ENCODE results near the gene ARIH2. TPM values are rescaled to one million over a fixed set of nuclear protein-coding genes. Genes with fewer than 3 reads are reported as not detected.

The ARIH2 gene
- total RNA-seq, 5 donors from 2014 or later (not counting 1 experiment from before 2014, with no cell fraction given), result 136 to 163 (median 153) TPM

- peaks cover 60% of the 10 kb centered on the region for H3K36me3 Mint-ChIP-seq
- Histone ChIP-seq H3K27me3 (replicated peaks in 1 of 2; ENCODE audit: control insufficient read depth in 2 of 2, extremely low read depth in 1 of 2, insufficient read depth in 2 of 2, low read length in 1 of 2) (no peaks in the 10 kb centered on the region), H3K4me3 (ENCODE audit: control insufficient read depth in 1 of 2, extremely low read depth in 1 of 2, low read length in 1 of 2) (no peak overlapping the region), H3K36me3 (ENCODE audit: control insufficient read depth in 2 of 2, extremely low read depth in 1 of 2, insufficient read depth in 1 of 2, low read length in 1 of 2) (peaks cover 20 to 58% of the 10 kb centered on the region in 2 donors), H3K9me3 (no peaks in the 10 kb centered on the region), H3K27ac (ENCODE audit: low read length) (no peak overlapping the region), H3K4me1 (ENCODE audit: control insufficient read depth in 1 of 2, extremely low read depth in 1 of 2, insufficient read depth in 2 of 2, low read length in 2 of 2) (peaks cover 18 to 27% of the 10 kb centered on the region in 2 experiments)
- peak overlapping the region in 1 of 2 donors; percentile 2 for H3K27ac Mint-ChIP-seq
- CTCF ChIA-PET, result interaction anchor here in 1 of 2 donors (0.6 kb wide), 1 partner anchor 61 kb away, joined by 3 read pairs; no protein-coding TSS in a partner anchor
- peaks cover 59 to 72% (median 70%) of the 10 kb centered on the region in 3 donors for H3K4me1 Mint-ChIP-seq
- DNase-seq, result no peak
- peak overlapping the region in 1 of 3 donors; percentile 3 for H3K4me3 Mint-ChIP-seq
- WGBS (ENCODE audit: insufficient coverage), result no CpG with 5 or more reads among the region's 1 CpG
- H3K9me3 Mint-ChIP-seq, result no peaks in the 10 kb centered on the region
- no peak for ATAC-seq (replicated peaks in 1 of 4)
- POLR2A ChIA-PET, result no interaction called here
- no peaks in the 10 kb centered on the region for H3K27me3 Mint-ChIP-seq
Measured at GRCh38 chr3:48931944-48932580, 13.4 kb downstream of the ARIH2 start.

- no peak for DNase-seq
- POLR2A ChIA-PET, result interaction anchor here in 1 of 2 donors (0.6 kb wide), 2 partner anchors 102 to 1055 kb away, joined by 4 to 5 read pairs; no protein-coding TSS in a partner anchor
- whole genome bisulfite sequencing (ENCODE audit: insufficient coverage), result no CpG with 5 or more reads among the region's 5 CpGs
- H3K9me3 Mint-ChIP-seq, result no peaks in the 10 kb centered on the region
- H3K27ac ChIP-seq (ENCODE audit: low read length), result no peak overlapping the region
- H3K27me3 ChIP-seq (replicated peaks in 1 of 2; ENCODE audit: control insufficient read depth in 2 of 2, extremely low read depth in 1 of 2, insufficient read depth in 2 of 2, low read length in 1 of 2), result no peaks in the 10 kb centered on the region
- H3K27me3 Mint-ChIP-seq, result no peaks in the 10 kb centered on the region
- no peak overlapping the region for H3K4me3 ChIP-seq (ENCODE audit: control insufficient read depth in 1 of 2, extremely low read depth in 1 of 2, low read length in 1 of 2)
- ATAC-seq (replicated peaks in 1 of 4), result no peak
- peaks cover 44 to 59% (median 58%) of the 10 kb centered on the region in 3 donors for H3K4me1 Mint-ChIP-seq
- H3K4me3 Mint-ChIP-seq, result no peak overlapping the region
- H3K27ac Mint-ChIP-seq, result no peak overlapping the region
- peaks cover 53% of the 10 kb centered on the region for H3K36me3 Mint-ChIP-seq
- peaks cover under 1 to 19% of the 10 kb centered on the region in 2 experiments for H3K4me1 ChIP-seq (ENCODE audit: control insufficient read depth in 1 of 2, extremely low read depth in 1 of 2, insufficient read depth in 2 of 2, low read length in 2 of 2)
- CTCF ChIA-PET, result no interaction called here
- H3K36me3 ChIP-seq (ENCODE audit: control insufficient read depth in 2 of 2, extremely low read depth in 1 of 2, insufficient read depth in 1 of 2, low read length in 1 of 2), result peaks cover 13 to 46% of the 10 kb centered on the region in 2 donors
- H3K9me3 ChIP-seq, result no peaks in the 10 kb centered on the region
Measured at GRCh38 chr3:48934333-48934991, 15.8 kb downstream of the ARIH2 start.

- Histone ChIP-seq H3K4me3 (ENCODE audit: control insufficient read depth in 1 of 2, extremely low read depth in 1 of 2, low read length in 1 of 2) (no peak overlapping the region), H3K36me3 (ENCODE audit: control insufficient read depth in 2 of 2, extremely low read depth in 1 of 2, insufficient read depth in 1 of 2, low read length in 1 of 2) (peaks cover 11 to 39% of the 10 kb centered on the region in 2 donors), H3K4me1 (ENCODE audit: control insufficient read depth in 1 of 2, extremely low read depth in 1 of 2, insufficient read depth in 2 of 2, low read length in 2 of 2) (peaks cover 0 to 19% of the 10 kb centered on the region in 2 experiments), H3K27ac (ENCODE audit: low read length) (no peak overlapping the region), H3K9me3 (no peaks in the 10 kb centered on the region), H3K27me3 (replicated peaks in 1 of 2; ENCODE audit: control insufficient read depth in 2 of 2, extremely low read depth in 1 of 2, insufficient read depth in 2 of 2, low read length in 1 of 2) (no peaks in the 10 kb centered on the region)
- Mint-ChIP-seq H3K27ac (no peak overlapping the region), H3K27me3 (no peaks in the 10 kb centered on the region), H3K4me3 (no peak overlapping the region), H3K4me1 (peaks cover 38 to 50% (median 49%) of the 10 kb centered on the region in 3 donors), H3K9me3 (no peaks in the 10 kb centered on the region), H3K36me3 (peaks cover 47% of the 10 kb centered on the region)
- no peak for ATAC-seq (replicated peaks in 1 of 4)
- ChIA-PET POLR2A (interaction anchor here in 1 of 2 donors (0.8 kb wide), 1 partner anchor 280 kb away, joined by 4 read pairs; no protein-coding TSS in a partner anchor), CTCF (no interaction called here)
- no CpG with 5 or more reads among the region's 4 CpGs for WGBS (ENCODE audit: insufficient coverage)
- DNase-seq, result no peak
Measured at GRCh38 chr3:48935530-48935929, 16.9 kb downstream of the ARIH2 start.

DNA sequence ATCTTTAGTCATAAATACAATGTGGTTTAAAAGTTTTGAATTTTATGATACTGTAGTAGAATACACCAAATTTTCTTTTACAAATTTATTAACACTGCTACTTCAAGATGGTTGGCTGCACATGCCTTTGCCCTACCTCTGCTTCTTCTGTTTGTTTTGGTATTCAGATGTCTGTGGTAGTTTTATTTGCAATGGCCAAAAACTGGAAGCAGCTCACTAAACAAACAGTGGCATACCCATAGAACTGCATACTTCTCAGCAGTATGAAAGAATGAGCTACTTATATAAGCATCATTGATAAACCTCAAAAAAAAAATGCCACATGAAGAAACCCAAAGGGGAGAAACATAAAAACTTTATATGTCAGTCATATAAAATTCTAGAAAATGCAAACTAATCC is 19.5 kb downstream of the ARIH2 start:
- no peak overlapping the region for H3K4me3 ChIP-seq (ENCODE audit: control insufficient read depth in 1 of 2, extremely low read depth in 1 of 2, low read length in 1 of 2)
- no peaks in the 10 kb centered on the region for H3K27me3 ChIP-seq (replicated peaks in 1 of 2; ENCODE audit: control insufficient read depth in 2 of 2, extremely low read depth in 1 of 2, insufficient read depth in 2 of 2, low read length in 1 of 2)
- no peak overlapping the region for H3K4me3 Mint-ChIP-seq
- ATAC-seq (replicated peaks in 1 of 4) (no peak), DNase-seq (no peak)
- H3K9me3 Mint-ChIP-seq, result no peaks in the 10 kb centered on the region
- ChIA-PET CTCF (no interaction called here), POLR2A (interaction anchor here in 1 of 2 donors (1.0 kb wide), 1 partner anchor 69 kb away, joined by 3 read pairs; the partner anchor contains the start of gene WDR6)
- peaks cover 33 to 42% (median 41%) of the 10 kb centered on the region in 3 donors for H3K4me1 Mint-ChIP-seq
- H3K9me3 ChIP-seq, result no peaks in the 10 kb centered on the region
- no peak overlapping the region for H3K27ac ChIP-seq (ENCODE audit: low read length)
- H3K36me3 Mint-ChIP-seq, result peaks cover 41% of the 10 kb centered on the region
- H3K4me1 ChIP-seq (ENCODE audit: control insufficient read depth in 1 of 2, extremely low read depth in 1 of 2, insufficient read depth in 2 of 2, low read length in 2 of 2), result peaks cover 0 to under 1% of the 10 kb centered on the region in 2 experiments
- H3K36me3 ChIP-seq (ENCODE audit: control insufficient read depth in 2 of 2, extremely low read depth in 1 of 2, insufficient read depth in 1 of 2, low read length in 1 of 2), result peaks cover 3 to 29% of the 10 kb centered on the region in 2 donors
- H3K27me3 Mint-ChIP-seq, result no peaks in the 10 kb centered on the region
- H3K27ac Mint-ChIP-seq, result no peak overlapping the region

- ChIA-PET CTCF (no interaction called here), POLR2A (interaction anchor here in 1 of 2 donors (1.0 kb wide), 1 partner anchor 68 kb away, joined by 3 read pairs; the partner anchor contains the start of gene WDR6)
- Mint-ChIP-seq H3K27me3 (no peaks in the 10 kb centered on the region), H3K4me1 (peaks cover 34 to 44% (median 42%) of the 10 kb centered on the region in 3 donors), H3K9me3 (no peaks in the 10 kb centered on the region), H3K4me3 (no peak overlapping the region), H3K36me3 (peaks cover 42% of the 10 kb centered on the region), H3K27ac (no peak overlapping the region)
- H3K4me3 ChIP-seq (ENCODE audit: control insufficient read depth in 1 of 2, extremely low read depth in 1 of 2, low read length in 1 of 2), result no peak overlapping the region
- no CpG with 5 or more reads among the region's 3 CpGs for WGBS (ENCODE audit: insufficient coverage)
- H3K27me3 ChIP-seq (replicated peaks in 1 of 2; ENCODE audit: control insufficient read depth in 2 of 2, extremely low read depth in 1 of 2, insufficient read depth in 2 of 2, low read length in 1 of 2), result no peaks in the 10 kb centered on the region
- H3K9me3 ChIP-seq, result no peaks in the 10 kb centered on the region
- no peaks in the 10 kb centered on the region for H3K4me1 ChIP-seq (ENCODE audit: control insufficient read depth in 1 of 2, extremely low read depth in 1 of 2, insufficient read depth in 2 of 2, low read length in 2 of 2)
- DNase-seq (no peak), ATAC-seq (replicated peaks in 1 of 4) (no peak)
- H3K27ac ChIP-seq (ENCODE audit: low read length), result no peak overlapping the region
- peaks cover 0 to 29% of the 10 kb centered on the region in 2 donors for H3K36me3 ChIP-seq (ENCODE audit: control insufficient read depth in 2 of 2, extremely low read depth in 1 of 2, insufficient read depth in 1 of 2, low read length in 1 of 2)
Measured at GRCh38 chr3:48938689-48939088, 20.0 kb downstream of the ARIH2 start.

- Histone ChIP-seq H3K27me3 (replicated peaks in 1 of 2; ENCODE audit: control insufficient read depth in 2 of 2, extremely low read depth in 1 of 2, insufficient read depth in 2 of 2, low read length in 1 of 2) (no peaks in the 10 kb centered on the region), H3K4me1 (ENCODE audit: control insufficient read depth in 1 of 2, extremely low read depth in 1 of 2, insufficient read depth in 2 of 2, low read length in 2 of 2) (peaks cover 0 to 3% of the 10 kb centered on the region in 2 experiments), H3K36me3 (ENCODE audit: control insufficient read depth in 2 of 2, extremely low read depth in 1 of 2, insufficient read depth in 1 of 2, low read length in 1 of 2) (peaks cover 0 to 11% of the 10 kb centered on the region in 2 donors), H3K9me3 (no peaks in the 10 kb centered on the region), H3K4me3 (ENCODE audit: control insufficient read depth in 1 of 2, extremely low read depth in 1 of 2, low read length in 1 of 2) (no peak overlapping the region), H3K27ac (ENCODE audit: low read length) (no peak overlapping the region)
- H3K27ac Mint-ChIP-seq, result peak overlapping the region; percentile 64 to 72
- CTCF ChIA-PET, result no interaction called here
- DNase-seq (no peak), ATAC-seq (replicated peaks in 1 of 4) (no peak)
- POLR2A ChIA-PET, result no interaction called here
- H3K4me1 Mint-ChIP-seq, result peaks cover 34 to 44% (median 43%) of the 10 kb centered on the region in 3 donors
- no peaks in the 10 kb centered on the region for H3K27me3 Mint-ChIP-seq
- H3K4me3 Mint-ChIP-seq, result no peak overlapping the region
- WGBS (ENCODE audit: insufficient coverage), result 86% methylated on average over 1 of the region's 2 CpGs
- peaks cover 14% of the 10 kb centered on the region for H3K36me3 Mint-ChIP-seq
- no peaks in the 10 kb centered on the region for H3K9me3 Mint-ChIP-seq
Measured at GRCh38 chr3:48945432-48945831, 26.8 kb downstream of the ARIH2 start.

Data from T-cell (primary cell).